Head of caudate nucleus (tissue), 42 donors: ENCODE results near the gene WDR37.
A peak's percentile ranks its signal among the peaks of the same experiment; 100 is the strongest.

Experiments used
- DNase-seq, 42 donors: peaks; one replicate each; pipeline versions ENCODE4 v3.0.0 to v3.0.0-alpha.2; 2020 to 2021; ENCODE audit warnings: mixed read lengths in 7 of 42
- intact Hi-C: fragments of 100-400 bp; cut with DNase I; formaldehyde crosslinking; loops from one replicate; pipeline ENCODE4 v1.15.0; 2022

Gene WDR37

DNA sequence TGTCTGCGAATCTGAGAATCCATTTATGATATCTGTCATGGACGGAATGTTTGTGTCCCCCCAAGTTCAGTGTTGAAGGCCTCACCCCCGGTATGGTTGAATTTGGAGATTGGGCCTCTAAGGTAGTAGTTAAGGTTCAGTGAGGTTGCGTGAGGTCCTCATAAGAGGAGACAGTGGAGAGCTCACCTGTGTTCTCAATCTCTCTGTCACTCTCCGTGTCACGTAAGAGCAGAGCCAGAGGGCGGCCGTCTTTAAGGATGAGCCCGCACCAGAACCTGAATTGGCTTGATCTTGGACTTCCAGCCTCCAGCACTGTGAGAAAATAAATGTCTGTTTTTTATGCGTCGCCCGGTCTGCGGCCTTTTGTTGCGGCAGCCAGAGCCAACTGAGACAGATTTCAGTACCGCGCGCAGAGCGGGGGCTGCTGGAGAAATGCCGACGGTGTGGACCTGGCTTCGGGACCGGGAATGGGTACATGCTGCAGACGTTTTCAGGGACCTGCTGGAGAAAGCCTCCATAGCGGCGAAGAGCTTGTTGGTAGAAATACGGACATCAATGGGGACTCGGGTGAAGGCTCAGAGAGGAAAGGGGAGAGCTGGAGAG is 40.2 kb downstream of the WDR37 start:
- peak in 1 of 42 donors; percentile 9 for DNase-seq
- intact Hi-C loops, result no loop called here

GRCh38 chr10:1097436-1097835 is 41.3 kb downstream of the WDR37 start:
- DNase-seq, result peak in 3 of 42 donors; percentile 8 to 31 (median 10)
- intact Hi-C loops, result no loop called here

- intact Hi-C loops, result no loop called here
- DNase-seq, result peak in 1 of 42 donors; percentile 0
Observed at GRCh38 chr10:1100143-1100542, 44.0 kb downstream of the WDR37 start.

DNA sequence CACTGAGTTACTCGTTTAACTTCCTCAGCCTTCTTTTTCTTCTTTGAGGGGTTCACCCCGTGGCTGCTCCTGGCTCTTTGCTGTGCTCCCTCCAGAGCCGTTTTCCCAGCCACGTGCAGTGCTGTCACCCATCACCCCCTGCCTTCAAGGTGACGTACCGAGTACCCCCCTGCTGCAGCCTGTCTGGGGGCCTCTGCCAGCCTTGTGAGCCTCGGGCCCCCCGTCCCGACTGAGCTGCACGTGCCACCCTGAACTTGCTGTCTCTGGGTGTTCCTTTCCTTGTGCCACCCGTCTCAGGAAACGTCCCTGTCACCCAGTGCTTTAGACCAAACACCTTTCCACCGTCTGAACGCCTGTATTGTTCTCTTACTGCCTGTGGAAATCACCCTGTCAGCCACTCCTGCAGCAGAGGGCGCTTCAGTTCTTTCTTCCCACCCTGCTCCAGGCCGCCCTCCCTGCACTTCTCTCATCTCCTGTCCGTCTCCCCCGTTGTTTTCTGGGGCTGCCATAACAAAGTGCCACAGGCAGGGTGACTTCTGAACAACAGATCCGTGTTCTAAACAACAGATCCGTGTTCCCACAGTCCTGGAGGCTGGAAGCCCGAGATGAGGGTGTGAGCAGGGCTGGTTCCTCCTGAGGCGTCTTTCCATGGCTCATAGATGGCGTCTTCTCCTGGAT is 44.6 kb downstream of the WDR37 start:
- DNase-seq, result peak in 2 of 42 donors; percentile 14 to 24
- intact Hi-C loops, result no loop called here

DNA sequence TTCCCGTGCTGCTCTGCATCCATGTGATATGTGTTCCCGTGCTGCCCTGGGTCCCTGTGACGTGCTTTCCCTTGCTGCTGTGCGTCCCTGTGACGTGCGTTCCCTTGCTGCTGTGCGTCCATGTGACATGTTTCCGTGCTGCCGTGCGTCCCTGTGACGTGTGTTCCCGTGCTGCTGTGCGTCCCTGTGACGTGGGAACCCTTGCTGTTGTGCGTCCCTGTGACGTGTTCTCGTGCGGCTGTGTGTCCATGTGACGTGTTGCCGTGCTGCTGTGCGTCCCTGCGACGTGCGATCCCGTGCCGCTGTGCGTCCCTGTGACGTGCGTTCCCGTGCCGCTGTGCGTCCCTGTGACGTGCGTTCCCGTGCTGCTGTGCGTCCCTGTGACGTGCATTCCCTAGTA is 45.8 kb downstream of the WDR37 start:
- no peak for DNase-seq
- intact Hi-C loops, result no loop called here

- intact Hi-C loops, result no loop called here
- peak in 10 of 42 donors; percentile 21 to 54 (median 31) for DNase-seq
Observed at GRCh38 chr10:1102416-1102815, 46.2 kb downstream of the WDR37 start.

- intact Hi-C loops, result no loop called here
- DNase-seq, result no peak
Observed at GRCh38 chr10:1102831-1103230, 46.6 kb downstream of the WDR37 start.

GRCh38 chr10:1103551-1103950 is 47.4 kb downstream of the WDR37 start:
- DNase-seq, result peak in 1 of 42 donors; percentile 5
- intact Hi-C loops, result no loop called here

DNA sequence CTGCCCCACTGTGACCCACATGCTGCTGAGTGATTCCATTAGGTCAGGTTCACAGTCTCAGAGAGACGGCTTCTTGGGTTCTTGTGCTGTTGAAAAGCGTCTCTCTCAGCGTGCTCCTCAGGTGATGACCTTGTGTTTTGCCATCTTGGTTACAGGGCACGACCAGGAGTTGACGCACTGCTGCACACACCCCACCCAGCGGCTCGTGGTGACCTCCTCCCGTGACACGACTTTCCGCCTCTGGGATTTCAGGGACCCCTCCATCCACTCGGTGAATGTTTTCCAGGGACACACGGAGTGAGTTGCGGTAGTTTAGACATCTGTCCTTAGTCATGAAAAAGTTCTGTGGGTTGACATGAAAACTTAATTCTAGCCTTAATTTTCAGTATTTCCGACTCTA is 48.8 kb downstream of the WDR37 start:
- DNase-seq, result peak in 1 of 42 donors; percentile 7
- intact Hi-C loops, result no loop called here

- intact Hi-C loops, result no loop called here
- peak in 1 of 42 donors; percentile 9 for DNase-seq
Observed at GRCh38 chr10:1107004-1107403, 50.8 kb downstream of the WDR37 start.

- intact Hi-C loops, result no loop called here
- peak in 1 of 42 donors; percentile 2 for DNase-seq
Observed at GRCh38 chr10:1107679-1108078, 51.5 kb downstream of the WDR37 start.

- intact Hi-C loops, result no loop called here
- DNase-seq, result peak; percentile 24 to 77 (median 53)
Observed at GRCh38 chr10:1109795-1110673, 53.8 kb downstream of the WDR37 start.

DNA sequence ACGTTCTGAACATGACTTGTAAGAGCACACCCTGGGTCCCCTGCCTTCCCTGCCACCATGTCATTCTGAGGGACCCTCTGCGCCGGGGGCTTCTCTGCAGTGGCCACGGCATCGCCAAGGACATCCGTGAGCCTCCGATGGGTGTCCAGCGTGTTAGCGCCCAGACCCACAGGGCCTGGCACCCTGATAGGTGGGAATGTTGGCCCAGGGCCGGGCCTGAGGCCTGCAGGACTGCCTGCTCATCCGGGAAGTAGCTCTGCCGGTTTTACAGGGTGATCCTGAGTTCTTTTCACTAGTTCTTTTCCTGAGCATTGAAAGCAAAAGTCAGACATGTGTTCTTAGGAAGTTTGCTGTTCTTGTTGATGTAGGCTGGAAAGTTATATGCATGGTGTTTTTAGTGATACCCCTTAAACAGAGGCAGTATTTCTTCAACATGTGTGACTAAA is 54.5 kb downstream of the WDR37 start:
- no peak for DNase-seq
- intact Hi-C loops, result no loop called here

DNA sequence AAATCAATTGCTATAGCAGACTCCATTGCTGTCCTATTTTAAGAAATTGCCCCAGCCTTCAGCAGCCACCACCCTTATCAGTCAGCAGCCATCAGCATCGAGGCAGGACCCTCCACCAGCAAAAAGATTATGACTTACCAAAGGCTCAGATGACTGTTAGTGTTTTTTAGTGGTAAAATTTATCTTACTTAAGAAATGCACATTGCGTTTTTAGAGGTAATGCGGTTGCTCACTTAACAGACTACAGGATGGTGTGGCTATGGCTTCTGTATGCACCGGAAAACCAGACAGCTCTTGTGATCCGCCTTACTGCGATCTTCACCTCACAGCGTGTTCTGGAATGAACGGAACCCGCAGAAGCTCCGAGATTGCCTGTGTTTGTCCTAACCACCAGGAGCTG is 58.1 kb downstream of the WDR37 start:
- intact Hi-C loops, result no loop called here
- peak in 1 of 42 donors; percentile 12 for DNase-seq

- intact Hi-C loops, result no loop called here
- peak in 2 of 42 donors; percentile 11 to 19 for DNase-seq
Observed at GRCh38 chr10:1114719-1115606, 58.8 kb downstream of the WDR37 start.

GRCh38 chr10:1115607-1115955 is 59.4 kb downstream of the WDR37 start:
- DNase-seq, result peak in 3 of 42 donors; percentile 2 to 26 (median 17)
- intact Hi-C loops, result no loop called here

DNA sequence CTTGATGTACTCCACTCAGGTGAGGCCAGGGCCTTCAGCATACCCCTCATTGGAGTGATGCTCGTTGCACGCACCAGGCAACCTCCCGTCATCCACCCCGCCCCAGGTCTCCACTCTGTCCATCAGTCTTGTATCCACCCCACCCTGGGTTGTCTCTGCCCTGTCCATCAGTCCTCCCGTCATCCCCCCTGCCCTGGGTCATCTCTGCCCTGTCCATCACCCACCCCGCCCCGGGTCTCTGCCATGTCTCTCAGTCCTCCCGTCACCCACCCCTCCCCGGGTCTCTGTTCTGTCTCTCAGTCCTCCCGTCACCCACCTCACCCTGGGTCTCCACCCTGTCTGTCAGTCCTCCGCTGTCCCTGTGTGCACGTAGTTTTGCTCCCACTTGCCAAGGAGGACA is 59.9 kb downstream of the WDR37 start:
- DNase-seq, result peak in 3 of 42 donors; percentile 7 to 41 (median 17)
- intact Hi-C loops, result no loop called here

GRCh38 chr10:1116696-1117280 is 60.6 kb downstream of the WDR37 start:
- intact Hi-C loops, result no loop called here
- DNase-seq, result peak in 3 of 42 donors; percentile 6 to 9 (median 9)
